SHP77 treated with DMSO at 0.1 percent for 48 hours (cell line): ENCODE results near the gene CFAP221.

Source experiments
- DNase-seq: peaks from one replicate; lab custom pipeline; 2025; lab: John Stamatoyannopoulos, UW

CFAP221 gene

GRCh38 chr2:119700866-119701265 lies 156.6 kb downstream of the CFAP221 start:
- no peak for DNase-seq

GRCh38 chr2:119701352-119701751 lies 157.1 kb downstream of the CFAP221 start:
- DNase-seq = no peak

- no peak for DNase-seq
Measured at GRCh38 chr2:119702203-119702917, 158.1 kb downstream of the CFAP221 start.

- DNase-seq = peak; percentile 49
Measured at GRCh38 chr2:119702918-119703401, 158.7 kb downstream of the CFAP221 start.

- DNase-seq = no peak
Measured at GRCh38 chr2:119703526-119703925, 159.3 kb downstream of the CFAP221 start.

- DNase-seq = no peak
Measured at GRCh38 chr2:119704670-119705120, 160.4 kb downstream of the CFAP221 start.

- DNase-seq = no peak
Measured at GRCh38 chr2:119706221-119706620, 162.0 kb downstream of the CFAP221 start.
